Measurements from ENCODE around the gene TRMT5.
A peak's percentile ranks its signal among the peaks of the same experiment; 100 is the strongest.

TRMT5 gene

GRCh38 chr14:60980811-60981632, at the start of gene TRMT5, which contains the start of gene SLC38A6:
TSS of gene TRMT5 (minus strand) at chr14:60981079. CDS start at chr14:60980973, 106 bp downstream.
TSS of gene SLC38A6 (plus strand) at chr14:60981245. CDS start at chr14:60981278, 33 bp downstream.
- peak; percentile 70 for DNase-seq

GRCh38 chr14:61026526-61026925, 45.6 kb upstream of the TRMT5 start:
- no peak for DNase-seq

GRCh38 chr14:61025251-61026223, 44.7 kb upstream of the TRMT5 start:
- peak; percentile 7 for DNase-seq

- DNase-seq, result no peak
Measured at GRCh38 chr14:61019537-61019936, 38.7 kb upstream of the TRMT5 start.

GRCh38 chr14:61003571-61003970, 22.7 kb upstream of the TRMT5 start:
- DNase-seq, result no peak

- DNase-seq, result no peak
Measured at GRCh38 chr14:60999536-60999935, 18.7 kb upstream of the TRMT5 start.

- no peak for DNase-seq
Measured at GRCh38 chr14:60998617-60999016, 17.7 kb upstream of the TRMT5 start.

GRCh38 chr14:60989599-60989998, 8.7 kb upstream of the TRMT5 start:
- DNase-seq, result no peak

- DNase-seq, result no peak
Measured at GRCh38 chr14:60986500-60986899, 5.6 kb upstream of the TRMT5 start.

- no peak for DNase-seq
Measured at GRCh38 chr14:60984196-60984595, 3.3 kb upstream of the TRMT5 start.

GRCh38 chr14:60981633-60982455, 965 bp upstream of the TRMT5 start:
- DNase-seq, result no peak

GRCh38 chr14:60977847-60978246, 3.0 kb downstream of the TRMT5 start:
- DNase-seq, result no peak

- DNase-seq, result no peak
Measured at GRCh38 chr14:60975551-60975950, 5.3 kb downstream of the TRMT5 start.

GRCh38 chr14:60974090-60974651, 6.7 kb downstream of the TRMT5 start:
- no peak for DNase-seq

- DNase-seq, result no peak
Measured at GRCh38 chr14:60973070-60973469, 7.8 kb downstream of the TRMT5 start.

GRCh38 chr14:60972295-60972694, 8.6 kb downstream of the TRMT5 start:
- DNase-seq, result no peak

GRCh38 chr14:60971271-60971670, 9.6 kb downstream of the TRMT5 start:
- no peak for DNase-seq

- no peak for DNase-seq
Measured at GRCh38 chr14:60970146-60970545, 10.7 kb downstream of the TRMT5 start.

GRCh38 chr14:60968671-60969070, 12.2 kb downstream of the TRMT5 start:
- DNase-seq, result no peak

- no peak for DNase-seq
Measured at GRCh38 chr14:60968099-60968498, 12.8 kb downstream of the TRMT5 start.

GRCh38 chr14:60965402-60965801, 15.5 kb downstream of the TRMT5 start:
- DNase-seq, result no peak

GRCh38 chr14:60964904-60965303, 16.0 kb downstream of the TRMT5 start:
- no peak for DNase-seq
